Muscle layer of colon (tissue), 2 donors: Measurements from ENCODE around the gene RAB40C.

Experiments used
- H3K27ac ChIP-seq: one replicate; pipeline ENCODE4 v1.7.0; 2013; ENCODE audit warnings: low read depth, mild to moderate bottlenecking, low read length, moderate library complexity
- H3K27me3 ChIP-seq, 2 donors: one replicate each; pipeline ENCODE4 v1.7.0; 2013; ENCODE audit warnings: low read length in 2 of 2, mild to moderate bottlenecking in 2 of 2; ENCODE audit not compliant: insufficient read depth in 2 of 2, control insufficient read depth in 1 of 2
- H3K36me3 ChIP-seq: one replicate; pipeline ENCODE4 v1.7.0; 2013; ENCODE audit warnings: mild to moderate bottlenecking, low read length; ENCODE audit not compliant: insufficient read depth
- H3K4me1 ChIP-seq: one replicate; pipeline ENCODE4 v1.7.0; 2013; ENCODE audit warnings: mild to moderate bottlenecking, low read length; ENCODE audit not compliant: insufficient read depth
- H3K4me3 ChIP-seq, 2 donors: one replicate each; pipeline ENCODE4 v1.7.0; 2013; ENCODE audit warnings: low read length in 2 of 2, low read depth in 1 of 2, mild to moderate bottlenecking in 1 of 2, moderate library complexity in 1 of 2
- H3K9ac ChIP-seq: one replicate; pipeline ENCODE4 v1.7.0; 2013; ENCODE audit warnings: low read length
- H3K9me3 ChIP-seq: one replicate; pipeline ENCODE4 v1.7.0; 2013; ENCODE audit warnings: mild to moderate bottlenecking, low read length
- donor health status: abdominal sarcoma.
- donor health status: Adenocarcinoma of cecum.

RAB40C gene

DNA sequence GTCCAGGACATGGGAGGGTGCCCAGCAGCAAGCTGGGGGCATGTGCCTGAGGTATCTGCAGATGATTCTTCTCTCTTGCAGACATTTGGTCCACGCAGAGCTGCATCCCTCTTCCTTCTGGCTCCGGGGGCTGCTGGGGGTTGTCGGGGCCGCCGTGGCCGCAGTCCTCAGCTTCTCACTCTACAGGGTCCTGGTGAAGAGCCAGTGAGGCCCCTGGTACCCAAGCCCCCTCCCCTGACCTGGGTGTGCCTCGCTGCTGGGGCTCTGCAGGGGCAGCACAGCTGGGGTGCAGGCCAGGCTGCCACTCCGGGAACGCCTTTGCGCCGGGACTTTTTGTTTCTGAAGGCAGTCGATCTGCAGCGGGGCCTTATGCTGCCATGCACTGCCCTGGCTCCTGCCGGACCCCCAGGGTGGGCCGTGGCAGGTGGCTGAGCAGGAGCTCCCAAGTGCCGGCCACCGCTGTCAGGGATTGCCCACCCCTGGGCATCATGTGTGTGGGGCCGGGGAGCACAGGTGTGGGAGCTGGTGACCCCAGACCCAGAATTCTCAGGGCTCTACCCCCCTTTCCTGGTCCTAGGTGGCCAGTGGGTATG, 83.6 kb downstream of the RAB40C start:
- H3K4me1 ChIP-seq = peaks cover 18% of the 10 kb centered on the region
- H3K4me3 ChIP-seq = no peak overlapping the region
- no peak overlapping the region for H3K9ac ChIP-seq
- H3K27me3 ChIP-seq = peaks cover 0 to 4% of the 10 kb centered on the region in 2 donors
- no peak overlapping the region for H3K27ac ChIP-seq
- H3K9me3 ChIP-seq = no peaks in the 10 kb centered on the region
- peaks cover 32% of the 10 kb centered on the region for H3K36me3 ChIP-seq

DNA sequence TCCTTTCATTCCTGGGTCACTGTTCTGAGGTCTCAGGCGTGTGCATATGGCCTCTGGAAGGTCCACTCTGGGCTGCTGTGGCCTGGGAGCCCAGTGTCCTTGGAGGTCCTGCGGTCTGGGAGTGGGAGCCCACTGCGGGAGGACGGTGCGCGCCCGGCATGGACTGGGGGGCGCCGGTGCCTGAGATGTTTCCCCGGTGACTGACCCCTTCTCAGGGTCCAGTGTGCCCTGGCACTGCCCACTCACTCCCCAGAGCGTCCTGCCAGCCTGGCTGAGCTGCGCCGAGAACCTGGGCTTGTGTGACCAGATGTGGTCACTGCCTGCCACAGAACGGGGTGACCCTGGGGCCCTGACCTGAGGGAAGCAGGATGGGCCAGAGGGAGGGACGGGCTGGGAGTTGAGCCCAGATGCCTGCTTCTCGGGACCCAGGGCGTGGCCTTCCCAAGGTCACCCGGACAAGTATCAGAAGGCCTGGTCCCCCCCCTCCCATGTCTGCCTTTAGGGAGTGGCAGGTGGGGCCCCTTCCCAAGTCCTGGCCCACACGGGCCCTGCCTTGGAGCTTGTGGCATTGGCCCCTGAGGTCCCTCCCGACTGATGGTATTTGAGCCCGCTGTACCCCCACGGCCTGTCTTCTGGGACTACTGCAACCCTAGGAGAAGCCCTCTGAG, 84.5 kb downstream of the RAB40C start:
- Histone ChIP-seq H3K9ac (no peak overlapping the region), H3K4me3 (no peak overlapping the region), H3K9me3 (no peaks in the 10 kb centered on the region), H3K4me1 (peaks cover 9% of the 10 kb centered on the region), H3K36me3 (peaks cover 32% of the 10 kb centered on the region), H3K27ac (no peak overlapping the region), H3K27me3 (peaks cover 0 to 4% of the 10 kb centered on the region in 2 donors)

GRCh38 chr16:674968-675883, 85.4 kb downstream of the RAB40C start, which contains the start of gene RHBDL1:
Gene RHBDL1, plus strand, starts transcription at chr16:675671. Its CDS starts 120 bp downstream, at chr16:675791.
- no peaks in the 10 kb centered on the region for H3K9me3 ChIP-seq
- H3K9ac ChIP-seq = no peak within 1 kb of the TSS
- peaks cover 0 to 4% of the 10 kb centered on the region in 2 donors for H3K27me3 ChIP-seq
- peaks cover 25% of the 10 kb centered on the region for H3K36me3 ChIP-seq
- H3K4me3 ChIP-seq = no peak within 1 kb of the TSS
- H3K27ac ChIP-seq = peak within 1 kb of the TSS; percentile 19
- peaks cover 8% of the 10 kb centered on the region for H3K4me1 ChIP-seq

- peaks cover 19% of the 10 kb centered on the region for H3K36me3 ChIP-seq
- peaks cover 11% of the 10 kb centered on the region for H3K4me1 ChIP-seq
- no peak overlapping the region for H3K9ac ChIP-seq
- no peak overlapping the region for H3K27ac ChIP-seq
- no peak overlapping the region for H3K4me3 ChIP-seq
- H3K9me3 ChIP-seq = no peaks in the 10 kb centered on the region
- H3K27me3 ChIP-seq = peaks cover 0 to 4% of the 10 kb centered on the region in 2 donors
Measured at GRCh38 chr16:675884-676564, 86.2 kb downstream of the RAB40C start.

DNA sequence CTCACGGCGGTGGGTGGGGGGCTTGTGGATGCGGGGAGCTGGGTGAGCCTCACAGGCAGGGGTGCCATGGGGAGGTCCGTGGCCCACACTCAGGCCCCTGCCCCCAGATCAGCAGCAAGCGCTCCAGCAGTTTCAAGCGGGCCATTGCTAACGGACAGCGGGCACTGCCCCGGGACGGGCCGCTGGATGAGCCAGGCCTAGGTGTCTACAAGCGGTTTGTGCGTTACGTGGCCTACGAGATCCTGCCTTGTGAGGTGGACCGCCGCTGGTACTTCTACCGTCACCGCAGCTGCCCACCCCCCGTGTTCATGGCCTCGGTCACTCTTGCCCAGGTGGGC, 86.7 kb downstream of the RAB40C start:
- H3K4me1 ChIP-seq = peaks cover 16% of the 10 kb centered on the region
- no peak overlapping the region for H3K27ac ChIP-seq
- no peak overlapping the region for H3K4me3 ChIP-seq
- H3K9ac ChIP-seq = no peak overlapping the region
- peaks cover 17% of the 10 kb centered on the region for H3K36me3 ChIP-seq
- H3K9me3 ChIP-seq = no peaks in the 10 kb centered on the region
- peaks cover 0 to 4% of the 10 kb centered on the region in 2 donors for H3K27me3 ChIP-seq

DNA sequence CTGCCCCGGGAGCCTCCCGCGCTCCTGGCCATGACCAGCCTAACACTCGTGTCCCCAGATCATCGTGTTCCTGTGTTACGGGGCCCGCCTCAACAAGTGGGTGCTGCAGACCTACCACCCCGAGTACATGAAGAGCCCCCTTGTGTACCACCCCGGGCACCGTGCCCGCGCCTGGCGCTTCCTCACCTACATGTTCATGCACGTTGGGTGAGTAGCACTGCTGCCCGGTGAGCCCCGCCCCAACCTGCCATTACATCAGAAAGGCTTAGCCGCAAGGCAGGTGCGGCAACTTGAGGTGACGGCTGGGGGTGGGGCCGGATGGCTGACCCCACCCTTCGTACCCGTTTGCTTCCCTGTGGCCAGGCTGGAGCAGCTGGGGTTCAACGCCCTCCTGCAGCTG, 87.0 kb downstream of the RAB40C start:
- no peaks in the 10 kb centered on the region for H3K9me3 ChIP-seq
- H3K4me3 ChIP-seq = no peak overlapping the region
- no peak overlapping the region for H3K9ac ChIP-seq
- peaks cover 0 to 4% of the 10 kb centered on the region in 2 donors for H3K27me3 ChIP-seq
- H3K36me3 ChIP-seq = peaks cover 19% of the 10 kb centered on the region
- no peak overlapping the region for H3K27ac ChIP-seq
- peaks cover 20% of the 10 kb centered on the region for H3K4me1 ChIP-seq

GRCh38 chr16:677316-678190, 87.7 kb downstream of the RAB40C start:
- Histone ChIP-seq H3K9me3 (no peaks in the 10 kb centered on the region), H3K4me1 (peaks cover 26% of the 10 kb centered on the region), H3K36me3 (peaks cover 19% of the 10 kb centered on the region), H3K4me3 (no peak overlapping the region), H3K9ac (no peak overlapping the region), H3K27ac (no peak overlapping the region), H3K27me3 (peaks cover 0 to 4% of the 10 kb centered on the region in 2 donors)

DNA sequence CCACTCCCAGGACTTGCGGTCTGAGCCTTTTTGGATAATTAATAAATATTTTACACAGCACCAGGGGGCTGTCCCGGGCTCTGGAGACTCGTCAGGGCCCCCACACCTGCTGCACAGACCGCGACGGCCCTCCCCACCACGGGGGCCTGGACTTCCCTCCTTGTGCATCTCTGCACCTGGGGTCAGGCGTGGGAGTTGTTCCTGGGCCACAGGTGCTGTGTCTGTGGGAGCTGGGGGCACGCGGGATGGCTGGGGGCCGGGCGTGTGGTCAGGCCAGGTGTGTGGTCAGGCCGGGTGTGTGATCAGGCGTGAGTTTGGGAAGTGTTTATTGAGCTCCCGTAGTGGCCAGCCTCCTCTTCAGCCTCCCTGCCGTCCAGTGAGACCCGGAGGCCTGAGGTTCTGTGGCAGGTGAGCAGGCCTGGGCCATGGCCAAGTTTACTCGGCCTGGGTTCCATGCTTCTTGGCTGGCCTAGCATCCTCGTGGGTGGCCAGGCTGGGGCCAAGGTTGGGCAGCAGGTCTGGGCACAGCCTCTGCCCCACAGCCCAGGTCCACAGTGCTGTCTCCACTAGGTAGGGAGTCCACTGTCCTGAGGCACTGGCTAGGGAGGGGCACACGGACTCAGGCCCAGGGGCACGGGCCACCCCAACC, 88.5 kb downstream of the RAB40C start:
- Histone ChIP-seq H3K36me3 (peaks cover 20% of the 10 kb centered on the region), H3K9me3 (no peaks in the 10 kb centered on the region), H3K4me1 (peaks cover 32% of the 10 kb centered on the region), H3K9ac (no peak overlapping the region), H3K27me3 (peaks cover 0 to 4% of the 10 kb centered on the region in 2 donors), H3K27ac (no peak overlapping the region), H3K4me3 (no peak overlapping the region)
